NCI-H2171 (cell line): ENCODE measurements around the gene PARD3B.

Experiments used
- DNase-seq: peaks from one replicate; lab custom pipeline; 2025; lab: John Stamatoyannopoulos, UW

PARD3B gene

GRCh38 chr2:205510345-205510744 lies 965.1 kb downstream of the PARD3B start:
- DNase-seq: no peak

- DNase-seq: no peak
Observed at GRCh38 chr2:205511221-205511620, 965.9 kb downstream of the PARD3B start.

GRCh38 chr2:205511641-205512040 lies 966.4 kb downstream of the PARD3B start:
- DNase-seq: no peak

DNA sequence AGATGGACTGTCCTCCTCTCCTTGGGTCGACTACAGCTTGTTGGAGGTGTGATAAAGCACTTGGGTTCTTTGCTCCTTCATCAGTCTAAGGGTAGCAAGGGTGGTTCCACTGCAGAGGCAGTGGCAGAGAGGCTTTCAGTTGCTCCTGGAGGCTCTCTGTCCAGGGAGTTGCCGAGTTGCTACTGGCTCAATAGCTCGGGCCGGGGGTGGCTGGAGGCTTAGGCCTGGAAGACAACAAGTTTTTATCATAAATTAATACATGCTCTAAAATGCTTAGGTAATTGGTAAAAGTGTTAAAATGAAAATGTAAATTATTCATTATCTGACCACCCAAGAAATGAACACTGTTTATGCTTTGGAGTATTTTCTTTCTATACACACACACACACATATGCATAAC lies 975.0 kb downstream of the PARD3B start:
- DNase-seq: no peak

DNA sequence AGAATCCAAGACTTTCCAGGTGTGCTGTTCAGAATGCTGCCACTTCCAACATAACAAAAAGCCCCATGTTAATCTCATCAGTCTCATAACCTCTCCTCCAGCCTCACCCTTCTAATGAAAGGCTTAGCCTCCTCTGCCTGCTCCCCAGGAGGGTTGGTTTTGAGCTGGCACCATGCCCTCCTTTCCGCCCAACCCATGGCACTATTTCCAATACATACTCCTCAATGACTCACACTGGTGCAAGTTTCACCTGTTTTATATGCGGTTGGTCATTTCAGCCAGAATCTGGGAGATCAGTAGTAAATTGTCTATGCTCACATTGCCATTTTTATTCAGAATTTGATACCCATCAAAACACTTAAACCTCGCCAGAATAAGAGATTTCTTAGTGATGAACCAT lies 979.4 kb downstream of the PARD3B start:
- DNase-seq: no peak

- DNase-seq: no peak
Observed at GRCh38 chr2:205527801-205528200, 982.5 kb downstream of the PARD3B start.

- DNase-seq: no peak
Observed at GRCh38 chr2:205531072-205531471, 985.8 kb downstream of the PARD3B start.

DNA sequence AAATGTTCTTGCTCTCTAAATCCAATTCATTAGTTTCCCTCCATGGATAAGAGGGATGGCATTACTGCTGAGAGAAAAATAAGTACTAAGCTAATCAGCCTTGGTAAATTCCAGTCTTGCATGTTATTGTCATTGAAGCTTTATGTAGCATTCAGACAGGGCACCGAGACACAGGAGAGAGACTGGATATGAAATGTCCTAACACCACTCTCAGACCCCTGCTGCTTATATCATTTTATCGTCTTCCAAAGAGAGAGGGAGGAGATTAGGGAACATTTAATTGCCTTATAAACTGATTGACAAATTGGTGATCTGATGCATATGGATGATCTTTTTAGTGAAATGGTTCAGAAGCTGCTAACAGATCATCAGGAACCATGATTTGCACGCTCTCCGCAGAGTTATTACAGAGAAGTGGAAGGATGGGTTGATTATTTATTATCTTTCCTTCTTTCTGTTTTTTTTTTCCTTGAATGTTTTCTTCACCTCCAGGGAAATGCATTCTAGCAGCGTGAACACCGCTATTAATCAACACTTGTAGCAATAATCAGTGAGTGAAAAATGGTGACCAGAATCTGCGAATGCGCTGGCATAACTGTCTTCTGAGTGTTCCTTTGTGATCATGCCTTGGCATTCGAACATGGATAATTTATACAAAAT lies 986.3 kb downstream of the PARD3B start:
- no peak for DNase-seq

- DNase-seq: no peak
Observed at GRCh38 chr2:205535001-205535400, 989.7 kb downstream of the PARD3B start.

GRCh38 chr2:205539603-205540002 lies 994.3 kb downstream of the PARD3B start:
- DNase-seq: no peak

- DNase-seq: no peak
Observed at GRCh38 chr2:205540036-205540435, 994.8 kb downstream of the PARD3B start.

- DNase-seq: no peak
Observed at GRCh38 chr2:205543262-205543843, 998.1 kb downstream of the PARD3B start.

DNA sequence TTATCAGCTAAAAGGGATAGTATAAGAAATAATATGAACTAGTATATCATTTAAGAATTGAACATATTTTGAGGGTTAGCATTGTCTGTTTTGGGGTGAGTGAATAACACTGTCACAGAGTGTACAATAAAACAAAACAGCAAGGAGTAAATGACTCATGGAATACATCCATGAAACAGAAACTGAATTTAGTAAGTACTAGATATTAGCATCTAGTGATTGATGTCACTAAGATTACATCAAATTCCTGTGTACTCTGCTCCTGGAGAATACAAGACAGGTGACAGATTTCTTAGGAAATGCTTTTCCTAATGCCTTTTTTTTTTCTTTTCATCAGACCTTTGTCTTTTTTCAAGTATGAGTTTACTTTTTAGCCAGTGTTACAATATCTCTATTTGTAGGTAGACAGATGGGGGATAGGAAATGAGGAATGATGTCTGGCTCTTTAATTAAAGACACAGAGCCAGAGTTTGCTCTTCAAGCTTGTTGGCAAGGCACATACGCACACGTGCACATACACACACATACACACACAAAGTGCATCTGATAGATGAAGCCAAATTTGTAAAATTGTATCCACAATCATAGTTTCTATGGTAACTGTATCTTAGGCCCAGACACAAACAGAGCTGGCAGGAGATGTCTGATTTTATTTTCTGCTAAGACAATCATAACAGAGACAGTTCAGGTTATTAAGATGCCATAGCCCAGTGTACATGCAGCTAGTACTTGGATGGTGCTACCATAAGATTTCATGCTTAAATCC lies 998.8 kb downstream of the PARD3B start:
- no peak for DNase-seq

- DNase-seq: no peak
Observed at GRCh38 chr2:205545971-205546816, 1000.9 kb downstream of the PARD3B start.

- no peak for DNase-seq
Observed at GRCh38 chr2:205555566-205556230, 1010.4 kb downstream of the PARD3B start.

DNA sequence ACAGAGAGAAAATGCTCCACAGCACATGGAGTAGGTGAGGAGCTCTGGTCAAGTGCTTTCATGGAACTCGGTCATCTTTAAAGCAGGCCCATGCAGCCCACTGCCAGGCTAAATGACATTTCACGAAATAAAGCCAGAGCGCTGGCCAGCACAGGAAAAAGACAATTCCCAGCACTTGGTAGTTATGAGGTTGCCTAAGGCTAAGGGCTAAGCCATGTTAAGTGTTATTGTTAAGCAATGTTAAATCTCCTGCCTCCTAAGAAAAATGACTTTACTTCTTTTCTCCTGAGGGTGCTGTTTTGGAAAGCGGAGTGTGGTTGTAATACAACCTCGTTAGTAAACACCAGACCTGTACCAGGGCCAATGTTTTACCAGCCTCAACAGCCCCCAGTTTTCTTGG lies 1011.1 kb downstream of the PARD3B start:
- DNase-seq: no peak

DNA sequence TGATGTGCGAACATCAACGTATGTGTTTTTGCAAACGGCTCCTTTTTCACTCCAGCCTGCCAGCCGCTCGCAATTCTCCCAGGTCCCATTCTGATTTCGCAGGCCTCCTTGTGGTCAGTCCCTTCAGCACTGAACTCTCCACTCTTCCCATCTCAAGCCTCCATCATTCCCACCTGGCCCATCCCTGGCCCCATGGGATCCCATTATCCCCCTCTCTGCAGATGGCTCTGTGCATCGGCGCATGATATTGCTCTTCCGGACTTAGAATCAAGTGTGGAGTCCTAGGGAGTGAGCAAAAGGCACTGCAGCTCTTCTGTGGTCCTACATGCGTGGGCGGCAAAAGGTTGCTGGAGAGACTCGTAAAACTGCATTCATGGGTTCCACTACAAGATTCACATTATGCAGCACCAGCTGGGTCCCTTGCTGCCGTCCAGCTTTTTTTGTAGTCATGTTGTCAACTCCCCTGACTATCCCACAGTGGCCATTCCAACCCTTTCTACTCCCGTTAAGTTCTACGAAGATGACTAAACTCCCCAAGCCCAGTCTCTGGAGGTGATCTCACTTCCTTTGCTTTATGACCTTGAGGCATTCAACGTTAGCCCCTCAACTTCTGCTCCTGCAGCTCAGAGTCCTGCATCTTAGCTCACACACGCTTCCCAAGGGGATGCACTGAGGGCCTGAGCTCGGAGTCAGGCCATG lies 1011.7 kb downstream of the PARD3B start:
- DNase-seq: no peak

DNA sequence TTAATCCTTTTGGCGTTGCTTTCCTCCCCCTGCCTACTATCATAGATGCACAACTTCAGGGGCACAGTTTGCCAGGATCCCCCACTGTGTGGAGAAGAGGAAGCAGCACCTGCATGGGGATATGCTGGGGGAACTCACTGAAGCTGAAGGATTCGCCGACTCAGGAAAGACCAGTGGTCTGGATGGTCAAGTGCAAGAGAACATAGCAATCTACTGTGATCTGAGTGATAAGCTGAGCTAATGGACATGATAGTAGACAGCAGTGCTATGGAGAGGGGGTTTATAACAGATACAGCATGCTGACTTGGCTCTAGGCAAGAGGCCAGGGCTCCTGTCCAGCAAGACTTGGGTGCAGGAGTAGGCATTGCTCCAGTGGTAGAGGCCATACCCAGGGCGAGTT lies 1012.6 kb downstream of the PARD3B start:
- DNase-seq: no peak

GRCh38 chr2:205561441-205561840 lies 1016.2 kb downstream of the PARD3B start:
- DNase-seq: no peak

DNA sequence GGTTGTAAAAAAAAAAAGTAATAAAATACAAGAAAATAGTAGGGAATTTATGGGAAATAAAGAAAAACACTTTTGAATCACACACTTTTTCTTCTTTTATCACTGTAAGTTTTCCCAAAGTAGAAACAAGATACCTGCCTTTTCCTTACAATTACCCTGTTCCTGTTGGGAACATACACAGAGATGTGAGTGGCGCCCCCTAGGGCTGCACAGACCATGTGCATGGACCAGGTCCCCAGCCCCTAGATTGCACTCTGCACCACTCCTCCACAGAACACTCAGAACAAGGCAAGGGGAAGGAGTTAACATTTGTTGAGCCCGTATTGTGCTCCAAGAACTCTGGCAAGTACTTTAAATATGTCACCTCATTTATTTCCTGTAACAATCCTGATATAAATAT lies 1018.4 kb downstream of the PARD3B start:
- DNase-seq: no peak
